Parathyroid adenoma (tissue), 2 donors: Measurements from ENCODE around the gene HDAC4.

Experiments used
- H2AFZ ChIP-seq: fragments of 300-600 bp; sonication (generic); one replicate; pipeline ENCODE4 v1.7.0; 2017; ENCODE audit warnings: antibody characterized with exemption, mild to moderate bottlenecking
- H3K27ac ChIP-seq: fragments of 300-600 bp; sonication (generic); one replicate; pipeline ENCODE4 v1.7.0; 2017
- H3K27me3 ChIP-seq: fragments of 300-600 bp; sonication (generic); one replicate; pipeline ENCODE4 v1.7.0; 2017; ENCODE audit warnings: low read length; ENCODE audit not compliant: control insufficient read depth, insufficient read depth
- H3K36me3 ChIP-seq: fragments of 300-600 bp; sonication (generic); one replicate; pipeline ENCODE4 v1.7.0; 2017; ENCODE audit warnings: low read length; ENCODE audit not compliant: control insufficient read depth, insufficient read depth
- H3K4me1 ChIP-seq: fragments of 300-600 bp; sonication (generic); one replicate; pipeline ENCODE4 v1.7.0; 2017; ENCODE audit warnings: control low read depth
- H3K4me2 ChIP-seq: fragments of 300-600 bp; sonication (generic); one replicate; pipeline ENCODE4 v1.7.0; 2017; ENCODE audit warnings: low read length
- H3K4me3 ChIP-seq: fragments of 300-600 bp; sonication (generic); one replicate; pipeline ENCODE4 v1.7.0; 2017; ENCODE audit warnings: low read depth, low read length
- H3K79me2 ChIP-seq: fragments of 300-600 bp; sonication (generic); one replicate; pipeline ENCODE4 v1.7.0; 2017; ENCODE audit warnings: control low read depth
- H3K9ac ChIP-seq: fragments of 300-600 bp; sonication (generic); one replicate; pipeline ENCODE4 v1.7.0; 2017; ENCODE audit warnings: mild to moderate bottlenecking
- H3K9me3 ChIP-seq: fragments of 300-600 bp; sonication (generic); one replicate; pipeline ENCODE4 v1.7.0; 2017; ENCODE audit warnings: low read length; ENCODE audit not compliant: control insufficient read depth
- CTCF ChIP-seq: fragments of 300-600 bp; sonication (generic); IDR thresholded peaks from one replicate; pipeline ENCODE4 v1.7.0; 2017; ENCODE audit warnings: antibody characterized with exemption, mild to moderate bottlenecking
- donor health status: primary hyperparathyroidism.

The HDAC4 gene

GRCh38 chr2:239380831-239381708 lies 19.8 kb downstream of the HDAC4 start:
- no peaks in the 10 kb centered on the region for H3K36me3 ChIP-seq
- no peaks in the 10 kb centered on the region for H3K4me1 ChIP-seq
- H3K27me3 ChIP-seq, result no peaks in the 10 kb centered on the region
- TF ChIP-seq CTCF, result no peak
- H2AFZ ChIP-seq, result no peak overlapping the region
- no peak overlapping the region for H3K9ac ChIP-seq
- H3K27ac ChIP-seq, result no peak overlapping the region
- H3K9me3 ChIP-seq, result no peaks in the 10 kb centered on the region
- H3K4me2 ChIP-seq, result no peak overlapping the region
- peaks cover 23% of the 10 kb centered on the region for H3K79me2 ChIP-seq
- H3K4me3 ChIP-seq, result no peak overlapping the region

- H3K9me3 ChIP-seq, result no peaks in the 10 kb centered on the region
- no peak overlapping the region for H3K4me2 ChIP-seq
- no peaks in the 10 kb centered on the region for H3K27me3 ChIP-seq
- no peak overlapping the region for H3K4me3 ChIP-seq
- no peak overlapping the region for H3K27ac ChIP-seq
- no peak for TF ChIP-seq CTCF
- H3K36me3 ChIP-seq, result no peaks in the 10 kb centered on the region
- no peak overlapping the region for H3K9ac ChIP-seq
- no peaks in the 10 kb centered on the region for H3K4me1 ChIP-seq
- H2AFZ ChIP-seq, result no peak overlapping the region
- peaks cover 22% of the 10 kb centered on the region for H3K79me2 ChIP-seq
Observed at GRCh38 chr2:239379641-239380170, 21.1 kb downstream of the HDAC4 start.

GRCh38 chr2:239378918-239379640 lies 21.7 kb downstream of the HDAC4 start:
- Histone ChIP-seq H3K27me3 (no peaks in the 10 kb centered on the region), H3K9ac (no peak overlapping the region), H3K4me2 (no peak overlapping the region), H3K27ac (no peak overlapping the region), H3K79me2 (peaks cover 22% of the 10 kb centered on the region), H3K4me3 (no peak overlapping the region), H3K9me3 (no peaks in the 10 kb centered on the region), H3K4me1 (no peaks in the 10 kb centered on the region), H2AFZ (no peak overlapping the region), H3K36me3 (no peaks in the 10 kb centered on the region)
- TF ChIP-seq CTCF, result no peak

GRCh38 chr2:239378021-239378917 lies 22.6 kb downstream of the HDAC4 start:
- Histone ChIP-seq H3K9ac (no peak overlapping the region), H3K27me3 (no peaks in the 10 kb centered on the region), H3K4me3 (no peak overlapping the region), H3K4me2 (no peak overlapping the region), H2AFZ (no peak overlapping the region), H3K4me1 (no peaks in the 10 kb centered on the region), H3K36me3 (no peaks in the 10 kb centered on the region), H3K27ac (no peak overlapping the region), H3K9me3 (no peaks in the 10 kb centered on the region), H3K79me2 (peaks cover 21% of the 10 kb centered on the region)
- TF ChIP-seq CTCF, result no peak
